ENCODE data around the gene GBA2.
A peak's percentile ranks its signal among the peaks of the same experiment; 100 is the strongest.

The GBA2 gene

DNA sequence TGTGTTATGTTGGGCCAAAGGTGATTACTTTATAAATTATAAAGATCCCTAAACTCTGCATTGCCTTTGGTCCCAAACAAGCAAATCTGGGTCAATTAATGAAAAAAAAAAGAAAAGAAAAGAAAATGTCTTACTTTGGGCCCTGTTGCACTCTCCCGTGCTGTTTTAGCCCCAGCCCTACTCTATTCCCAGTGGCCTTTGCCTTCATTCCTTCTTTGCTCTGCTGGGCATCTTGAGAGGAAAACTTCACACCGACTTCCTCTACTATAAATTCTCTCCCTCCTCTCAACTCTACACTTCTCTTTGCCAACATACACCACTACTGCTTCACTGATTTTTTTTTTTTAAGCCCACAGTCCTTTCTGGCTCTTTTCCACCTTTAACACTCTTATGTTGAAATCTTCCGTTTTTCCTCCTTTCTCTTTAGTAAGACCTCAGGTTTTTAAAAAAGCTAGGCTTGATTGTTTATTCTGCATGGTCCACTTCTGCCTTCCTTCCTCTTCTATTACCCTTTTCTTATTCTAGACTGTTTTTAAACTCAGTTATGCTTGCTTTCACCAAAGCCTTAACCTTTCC lies 9.5 kb upstream of the GBA2 start:
- Histone ChIP-seq H3K27ac (ENCODE audit: insufficient read depth in 1 of 2, low read depth in 1 of 2, low read length in 2 of 2, poor library complexity in 1 of 2, severe bottlenecking in 2 of 2) (peak overlapping the region; percentile 92 to 97), H3K4me1 (ENCODE audit: control extremely low read depth in 1 of 4, control insufficient read depth in 4 of 4, insufficient read depth in 4 of 4, low read length in 3 of 4) (peaks cover 29 to 80% (median 47%) of the 10 kb centered on the region in 4 experiments), H3K27me3 (replicated peaks in 2 of 5; ENCODE audit: control insufficient read depth in 4 of 5, insufficient read depth in 5 of 5, low read length in 4 of 5) (no peaks in the 10 kb centered on the region), H3K36me3 (ENCODE audit: control insufficient read depth in 4 of 4, insufficient read depth in 4 of 4, low read length in 3 of 4) (peaks cover under 1 to 16% (median 7%) of the 10 kb centered on the region in 4 experiments), H3K9me3 (ENCODE audit: control extremely low read depth in 1 of 5, control insufficient read depth in 4 of 5, insufficient read depth in 2 of 5, low read depth in 1 of 5, low read length in 4 of 5) (no peaks in the 10 kb centered on the region), H3K4me3 (ENCODE audit: control insufficient read depth in 1 of 7, extremely low read depth in 1 of 7, insufficient read depth in 4 of 7, low read depth in 2 of 7, low read length in 6 of 7) (peak overlapping the region in 5 of 7 experiments; percentile 23 to 93 (median 29))
- 0% methylated on average over 3 of the region's 3 CpGs for WGBS (ENCODE audit: insufficient coverage)
- peak in 2 of 3 donors; percentile 35 to 44 for DNase-seq
- POLR2A ChIA-PET, result interaction anchor here (1.0 kb wide), 1 partner anchor 10 kb away, joined by 3 read pairs; no protein-coding TSS in a partner anchor
- CTCF ChIA-PET, result interaction anchor here (0.7 to 3.6 kb wide), 12 partner anchors 10 to 147 kb away, joined by 3 to 12 read pairs (median 4); partner anchors contain the start of genes GBA2, HRCT1 and RGP1

- CTCF ChIA-PET, result interaction anchor here (0.9 to 3.6 kb wide), 7 partner anchors 9 to 148 kb away, joined by 3 to 12 read pairs (median 4); partner anchors contain the start of genes GBA2, HRCT1 and RGP1
- H3K4me3 ChIP-seq (ENCODE audit: control insufficient read depth in 1 of 7, extremely low read depth in 1 of 7, insufficient read depth in 4 of 7, low read depth in 2 of 7, low read length in 6 of 7), result peak overlapping the region in 5 of 7 experiments; percentile 75 to 93 (median 83)
- peak overlapping the region; percentile 92 to 97 for H3K27ac ChIP-seq (ENCODE audit: insufficient read depth in 1 of 2, low read depth in 1 of 2, low read length in 2 of 2, poor library complexity in 1 of 2, severe bottlenecking in 2 of 2)
Observed at GRCh38 chr9:35757892-35758275, 8.9 kb upstream of the GBA2 start.

GRCh38 chr9:35757226-35757891 lies 8.3 kb upstream of the GBA2 start:
- peaks cover 2 to 28% (median 15%) of the 10 kb centered on the region in 4 experiments for H3K36me3 ChIP-seq (ENCODE audit: control insufficient read depth in 4 of 4, insufficient read depth in 4 of 4, low read length in 3 of 4)
- peak overlapping the region; percentile 92 to 97 for H3K27ac ChIP-seq (ENCODE audit: insufficient read depth in 1 of 2, low read depth in 1 of 2, low read length in 2 of 2, poor library complexity in 1 of 2, severe bottlenecking in 2 of 2)
- H3K4me1 ChIP-seq (ENCODE audit: control extremely low read depth in 1 of 4, control insufficient read depth in 4 of 4, insufficient read depth in 4 of 4, low read length in 3 of 4), result peaks cover 29 to 72% (median 47%) of the 10 kb centered on the region in 4 experiments
- H3K4me3 ChIP-seq (ENCODE audit: control insufficient read depth in 1 of 7, extremely low read depth in 1 of 7, insufficient read depth in 4 of 7, low read depth in 2 of 7, low read length in 6 of 7), result peak overlapping the region; percentile 71 to 93 (median 79)
- CTCF ChIA-PET, result interaction anchor here (0.7 to 6.4 kb wide), 18 partner anchors 9 to 148 kb away, joined by 3 to 41 read pairs (median 5); partner anchors contain the start of genes GBA2, HRCT1 and RGP1
- H3K27me3 ChIP-seq (replicated peaks in 2 of 5; ENCODE audit: control insufficient read depth in 4 of 5, insufficient read depth in 5 of 5, low read length in 4 of 5), result no peaks in the 10 kb centered on the region
- H3K9me3 ChIP-seq (ENCODE audit: control extremely low read depth in 1 of 5, control insufficient read depth in 4 of 5, insufficient read depth in 2 of 5, low read depth in 1 of 5, low read length in 4 of 5), result no peaks in the 10 kb centered on the region
- POLR2A ChIA-PET, result interaction anchor here (0.6 to 1.5 kb wide), 3 partner anchors 13 to 88 kb away, joined by 3 to 5 read pairs (median 4); partner anchors contain the start of genes CREB3 and TLN1
- 1% methylated on average over 18 of the region's 20 CpGs for WGBS (ENCODE audit: insufficient coverage)
- DNase-seq, result peak in 2 of 3 donors; percentile 29 to 43

More at GRCh38 chr9:35757892-35758275, 8.9 kb upstream of the GBA2 start:
- H3K4me1 ChIP-seq (ENCODE audit: control extremely low read depth in 1 of 4, control insufficient read depth in 4 of 4, insufficient read depth in 4 of 4, low read length in 3 of 4), result peaks cover 29 to 77% (median 47%) of the 10 kb centered on the region in 4 experiments
- peaks cover 2 to 23% (median 11%) of the 10 kb centered on the region in 4 experiments for H3K36me3 ChIP-seq (ENCODE audit: control insufficient read depth in 4 of 4, insufficient read depth in 4 of 4, low read length in 3 of 4)
- no peaks in the 10 kb centered on the region for H3K9me3 ChIP-seq (ENCODE audit: control extremely low read depth in 1 of 5, control insufficient read depth in 4 of 5, insufficient read depth in 2 of 5, low read depth in 1 of 5, low read length in 4 of 5)
- no peaks in the 10 kb centered on the region for H3K27me3 ChIP-seq (replicated peaks in 2 of 5; ENCODE audit: control insufficient read depth in 4 of 5, insufficient read depth in 5 of 5, low read length in 4 of 5)
- POLR2A ChIA-PET, result interaction anchor here (0.6 to 1.0 kb wide), 2 partner anchors 9 to 13 kb away, joined by 3 to 4 read pairs; no protein-coding TSS in a partner anchor
- peak in 1 of 3 donors; percentile 36 for DNase-seq

GRCh38 chr9:35756275-35757225 lies 7.5 kb upstream of the GBA2 start:
- Histone ChIP-seq H3K9me3 (ENCODE audit: control extremely low read depth in 1 of 5, control insufficient read depth in 4 of 5, insufficient read depth in 2 of 5, low read depth in 1 of 5, low read length in 4 of 5) (no peaks in the 10 kb centered on the region), H3K27me3 (replicated peaks in 2 of 5; ENCODE audit: control insufficient read depth in 4 of 5, insufficient read depth in 5 of 5, low read length in 4 of 5) (no peaks in the 10 kb centered on the region), H3K27ac (ENCODE audit: insufficient read depth in 1 of 2, low read depth in 1 of 2, low read length in 2 of 2, poor library complexity in 1 of 2, severe bottlenecking in 2 of 2) (peak overlapping the region; percentile 92 to 97), H3K36me3 (ENCODE audit: control insufficient read depth in 4 of 4, insufficient read depth in 4 of 4, low read length in 3 of 4) (peaks cover 2 to 37% (median 20%) of the 10 kb centered on the region in 4 experiments), H3K4me3 (ENCODE audit: control insufficient read depth in 1 of 7, extremely low read depth in 1 of 7, insufficient read depth in 4 of 7, low read depth in 2 of 7, low read length in 6 of 7) (peak overlapping the region; percentile 71 to 93 (median 79)), H3K4me1 (ENCODE audit: control extremely low read depth in 1 of 4, control insufficient read depth in 4 of 4, insufficient read depth in 4 of 4, low read length in 3 of 4) (peaks cover 29 to 65% (median 47%) of the 10 kb centered on the region in 4 experiments)
- ChIA-PET POLR2A (interaction anchor here (0.8 to 1.5 kb wide), 2 partner anchors 25 to 88 kb away, joined by 3 to 5 read pairs; partner anchors contain the start of genes CREB3 and TLN1), CTCF (interaction anchor here (0.7 to 6.4 kb wide), 20 partner anchors 9 to 70 kb away, joined by 3 to 41 read pairs (median 5); partner anchors contain the start of genes CREB3 and TLN1)
- DNase-seq, result peak; percentile 81 to 88 (median 86)
- WGBS (ENCODE audit: insufficient coverage), result 5% methylated on average over 40 of the region's 48 CpGs

DNA sequence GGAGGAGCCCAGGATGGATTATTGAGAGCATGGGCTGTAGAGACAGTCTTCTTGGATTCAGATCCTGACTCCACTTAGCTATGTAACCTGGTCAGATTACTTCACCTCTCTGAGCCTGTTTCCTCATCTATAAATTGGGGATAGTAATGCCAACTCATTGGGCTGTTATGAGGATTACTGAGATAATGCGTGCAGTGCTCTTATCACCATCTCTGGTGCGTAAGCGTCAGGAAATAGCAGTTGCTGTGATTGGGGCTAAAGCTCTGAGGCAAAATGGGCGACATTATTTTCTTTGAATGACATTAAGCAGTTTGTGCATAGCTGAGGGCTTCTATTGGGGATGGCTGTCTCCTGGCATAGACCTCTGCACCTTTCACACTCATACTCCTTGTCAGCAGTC lies 6.0 kb upstream of the GBA2 start:
- Histone ChIP-seq H3K36me3 (ENCODE audit: control insufficient read depth in 4 of 4, insufficient read depth in 4 of 4, low read length in 3 of 4) (peaks cover 2 to 43% (median 27%) of the 10 kb centered on the region in 4 experiments), H3K4me3 (ENCODE audit: control insufficient read depth in 1 of 7, extremely low read depth in 1 of 7, insufficient read depth in 4 of 7, low read depth in 2 of 7, low read length in 6 of 7) (no peak overlapping the region), H3K27me3 (replicated peaks in 2 of 5; ENCODE audit: control insufficient read depth in 4 of 5, insufficient read depth in 5 of 5, low read length in 4 of 5) (no peaks in the 10 kb centered on the region), H3K9me3 (ENCODE audit: control extremely low read depth in 1 of 5, control insufficient read depth in 4 of 5, insufficient read depth in 2 of 5, low read depth in 1 of 5, low read length in 4 of 5) (no peaks in the 10 kb centered on the region), H3K4me1 (ENCODE audit: control extremely low read depth in 1 of 4, control insufficient read depth in 4 of 4, insufficient read depth in 4 of 4, low read length in 3 of 4) (peaks cover 19 to 54% (median 38%) of the 10 kb centered on the region in 4 experiments), H3K27ac (ENCODE audit: insufficient read depth in 1 of 2, low read depth in 1 of 2, low read length in 2 of 2, poor library complexity in 1 of 2, severe bottlenecking in 2 of 2) (peak overlapping the region in 1 of 2 experiments; percentile 45)
- DNase-seq, result no peak
- WGBS (ENCODE audit: insufficient coverage), result 88% methylated on average over 4 of the region's 4 CpGs
- POLR2A ChIA-PET, result interaction anchor here (0.8 kb wide), 1 partner anchor 135 kb away, joined by 3 read pairs; no protein-coding TSS in a partner anchor
- CTCF ChIA-PET, result interaction anchor here (0.8 to 6.4 kb wide), 16 partner anchors 10 to 124 kb away, joined by 3 to 41 read pairs (median 6); no protein-coding TSS in a partner anchor

GRCh38 chr9:35754264-35754663 lies 5.2 kb upstream of the GBA2 start, which contains the start of gene MSMP:
TSS of gene MSMP (minus strand) at chr9:35754276. CDS start at chr9:35754129, 147 bp downstream.
- POLR2A ChIA-PET, result interaction anchor here (0.5 kb wide), 1 partner anchor 626 kb away, joined by 7 read pairs; no protein-coding TSS in a partner anchor
- 90% methylated on average over 2 of the region's 3 CpGs for WGBS (ENCODE audit: insufficient coverage)
- Histone ChIP-seq H3K9me3 (ENCODE audit: control extremely low read depth in 1 of 5, control insufficient read depth in 4 of 5, insufficient read depth in 2 of 5, low read depth in 1 of 5, low read length in 4 of 5) (no peaks in the 10 kb centered on the region), H3K4me1 (ENCODE audit: control extremely low read depth in 1 of 4, control insufficient read depth in 4 of 4, insufficient read depth in 4 of 4, low read length in 3 of 4) (peaks cover 17 to 54% (median 45%) of the 10 kb centered on the region in 4 experiments), H3K36me3 (ENCODE audit: control insufficient read depth in 4 of 4, insufficient read depth in 4 of 4, low read length in 3 of 4) (peaks cover 2 to 43% (median 27%) of the 10 kb centered on the region in 4 experiments), H3K27me3 (replicated peaks in 2 of 5; ENCODE audit: control insufficient read depth in 4 of 5, insufficient read depth in 5 of 5, low read length in 4 of 5) (no peaks in the 10 kb centered on the region), H3K4me3 (ENCODE audit: control insufficient read depth in 1 of 7, extremely low read depth in 1 of 7, insufficient read depth in 4 of 7, low read depth in 2 of 7, low read length in 6 of 7) (no peak within 1 kb of the TSS), H3K27ac (ENCODE audit: insufficient read depth in 1 of 2, low read depth in 1 of 2, low read length in 2 of 2, poor library complexity in 1 of 2, severe bottlenecking in 2 of 2) (peak within 1 kb of the TSS in 1 of 2 experiments; percentile 45)
- no peak for DNase-seq
- CTCF ChIA-PET, result interaction anchor here (1.1 to 6.4 kb wide), 12 partner anchors 9 to 58 kb away, joined by 3 to 41 read pairs (median 6); partner anchors contain the start of gene SPAG8

All from common myeloid progenitor, CD34-positive (primary cell).